ENCODE results near the gene DHODH. TPM values are rescaled to one million over a fixed set of nuclear protein-coding genes. Genes with fewer than 3 reads are reported as not detected.

Gene DHODH
- total and polyA plus RNA-seq, 2 of the 13 experiments (the other 11 are each of a cell fraction or from before 2014, with no cell fraction given), result 10.7 to 16.4 TPM

- 0 out of 2 replicates have a peak, but pooled peaks have one; percentile 10 for TF ChIP-seq JUN (CRISPR knock-in tag; IDR thresholded peaks at IDR 0.05)
- TF ChIP-seq RXRA (CRISPR knock-in tag; IDR thresholded peaks at IDR 0.05), result no peak
- no peak for TF ChIP-seq MATR3 (CRISPR knock-in tag; IDR thresholded peaks at IDR 0.05)
- TF ChIP-seq ZNF749 (CRISPR knock-in tag; IDR thresholded peaks at IDR 0.05; ENCODE audit: borderline replicate concordance), result no peak
- no peak for TF ChIP-seq ZNF34 (CRISPR knock-in tag; IDR thresholded peaks at IDR 0.05; ENCODE audit: borderline replicate concordance)
- no peak for TF ChIP-seq ATF3 (CRISPR knock-in tag; IDR thresholded peaks at IDR 0.05)
- TF ChIP-seq BCLAF1 (IDR thresholded peaks at IDR 0.05), result no peak
- TF ChIP-seq THAP11 (CRISPR knock-in tag; IDR thresholded peaks at IDR 0.05), result peak; percentile 47
- TF ChIP-seq TP53 (CRISPR knock-in tag; conservative IDR thresholded peaks at IDR 0.05), result no peak
- no peak for TF ChIP-seq RFX5 (IDR thresholded peaks at IDR 0.05; ENCODE audit: low read depth, low read length)
- 0 out of 2 replicates have a peak, but pooled peaks have one; percentile 44 for TF ChIP-seq FOXP4 (CRISPR knock-in tag; IDR thresholded peaks at IDR 0.05)
- TF ChIP-seq ZNF580 (CRISPR knock-in tag; IDR thresholded peaks at IDR 0.05; ENCODE audit: borderline replicate concordance, low read depth), result peak; percentile 74; the same call in 1 of the 2 replicates
- TF ChIP-seq GATAD2A (CRISPR knock-in tag; IDR thresholded peaks at IDR 0.05), result peak; percentile 63; the same call in 1 of the 2 replicates
- TF ChIP-seq MAF1 (CRISPR knock-in tag; IDR thresholded peaks at IDR 0.05; ENCODE audit: borderline replicate concordance), result no peak
Observed at GRCh38 chr16:71961066-71962039, 47.2 kb upstream of the DHODH start (continued).
